Stimulated activated CD8-positive, alpha-beta memory T cell treated with anti-CD3 and anti-CD28 coated beads, Interleukin-4, amount 100 ng/mL, for 48 hours (primary cell): ENCODE data around the gene AMOTL1.
"Not testable (repeated sequence)": the region's sequence is repeated elsewhere in the genome, so short reads cannot be mapped to it uniquely, and the experiment has no call there.

ENCODE experiments used
- DNase-seq: peaks from one replicate; pipeline ENCODE4 v3.0.0-alpha.2; 2020

Gene AMOTL1

GRCh38 chr11:94825481-94825880, 57.3 kb downstream of the AMOTL1 start:
- DNase-seq: no peak

GRCh38 chr11:94826415-94826814, 58.3 kb downstream of the AMOTL1 start:
- no peak for DNase-seq

- no peak for DNase-seq
These were observed 59.9 kb downstream of the AMOTL1 start for GRCh38 chr11:94828088-94828487.

GRCh38 chr11:94830722-94831510, 62.8 kb downstream of the AMOTL1 start:
- no peak for DNase-seq

- no peak for DNase-seq
These were observed 63.4 kb downstream of the AMOTL1 start for GRCh38 chr11:94831529-94831928.

- no peak for DNase-seq
These were observed 64.6 kb downstream of the AMOTL1 start for GRCh38 chr11:94832604-94833235.

- DNase-seq: no peak
These were observed 66.9 kb downstream of the AMOTL1 start for GRCh38 chr11:94834911-94835593.

- DNase-seq: no peak
These were observed 67.4 kb downstream of the AMOTL1 start for GRCh38 chr11:94835594-94835927.

GRCh38 chr11:94837317-94837716, 69.2 kb downstream of the AMOTL1 start:
- DNase-seq: no peak

GRCh38 chr11:94838027-94838731, 70.0 kb downstream of the AMOTL1 start:
- DNase-seq: no peak

GRCh38 chr11:94840209-94840608, 72.1 kb downstream of the AMOTL1 start:
- no peak for DNase-seq

- DNase-seq: no peak
These were observed 75.9 kb downstream of the AMOTL1 start for GRCh38 chr11:94844031-94844430.

GRCh38 chr11:94845622-94846021, 77.5 kb downstream of the AMOTL1 start:
- no peak for DNase-seq

GRCh38 chr11:94849839-94850238, 81.7 kb downstream of the AMOTL1 start:
- no peak for DNase-seq

GRCh38 chr11:94851864-94852636, 83.9 kb downstream of the AMOTL1 start:
- no peak for DNase-seq

- not testable (repeated sequence) for DNase-seq
These were observed 85.1 kb downstream of the AMOTL1 start for GRCh38 chr11:94853288-94853687.

GRCh38 chr11:94853836-94854235, 85.7 kb downstream of the AMOTL1 start:
- DNase-seq: no peak

- DNase-seq: no peak
These were observed 86.8 kb downstream of the AMOTL1 start for GRCh38 chr11:94854770-94855633.

- no peak for DNase-seq
These were observed 87.5 kb downstream of the AMOTL1 start for GRCh38 chr11:94855666-94856065.

GRCh38 chr11:94856443-94856842, 88.3 kb downstream of the AMOTL1 start:
- DNase-seq: no peak

- no peak for DNase-seq
These were observed 89.2 kb downstream of the AMOTL1 start for GRCh38 chr11:94857337-94857736.
